HG03103 (cell line): ENCODE data around the gene SYNGAP1.
"Not testable (repeated sequence)": the region's sequence is repeated elsewhere in the genome, so short reads cannot be mapped to it uniquely, and the experiment has no call there.

Experiments used
- ATAC-seq: cut with Tn5 transposase; IDR thresholded peaks from one replicate; pipeline ENCODE4 v1.9.1; 2021; ENCODE audit warnings: low read depth; ENCODE audit not compliant: unreplicated experiment

SYNGAP1 gene

GRCh38 chr6:33419580-33420490 lies at the start of gene SYNGAP1:
Gene SYNGAP1 (plus strand): TSS chr6:33420065. CDS start chr6:33420265, 200 bp downstream.
- no peak for ATAC-seq

GRCh38 chr6:33371901-33372300 lies 48.0 kb upstream of the SYNGAP1 start:
- ATAC-seq: not testable (repeated sequence)

GRCh38 chr6:33372526-33373123 lies 47.2 kb upstream of the SYNGAP1 start:
- ATAC-seq: no peak

- ATAC-seq: no peak
Measured at GRCh38 chr6:33373960-33374910, 45.6 kb upstream of the SYNGAP1 start.

GRCh38 chr6:33375143-33375671 lies 44.7 kb upstream of the SYNGAP1 start:
- ATAC-seq: no peak

GRCh38 chr6:33377171-33377570 lies 42.7 kb upstream of the SYNGAP1 start:
- ATAC-seq: no peak

- not testable (repeated sequence) for ATAC-seq
Measured at GRCh38 chr6:33379184-33379583, 40.7 kb upstream of the SYNGAP1 start.

GRCh38 chr6:33380272-33380981 lies 39.4 kb upstream of the SYNGAP1 start:
- ATAC-seq: no peak

- no peak for ATAC-seq
Measured at GRCh38 chr6:33383427-33384185, 36.3 kb upstream of the SYNGAP1 start.

- no peak for ATAC-seq
Measured at GRCh38 chr6:33384581-33385020, 35.3 kb upstream of the SYNGAP1 start.

- ATAC-seq: no peak
Measured at GRCh38 chr6:33390173-33390572, 29.7 kb upstream of the SYNGAP1 start.

- no peak for ATAC-seq
Measured at GRCh38 chr6:33390767-33391277, 29.0 kb upstream of the SYNGAP1 start.

- peak; percentile 82 for ATAC-seq
Measured at GRCh38 chr6:33391278-33391921, 28.5 kb upstream of the SYNGAP1 start, which contains the start of gene KIFC1. Gene KIFC1 (plus strand): TSS chr6:33391823. CDS start chr6:33391986, 163 bp downstream.

GRCh38 chr6:33391922-33392594 lies 27.8 kb upstream of the SYNGAP1 start:
- ATAC-seq: no peak

- no peak for ATAC-seq
Measured at GRCh38 chr6:33392595-33392948, 27.3 kb upstream of the SYNGAP1 start.

GRCh38 chr6:33392979-33393378 lies 26.9 kb upstream of the SYNGAP1 start:
- no peak for ATAC-seq

GRCh38 chr6:33397541-33397940 lies 22.3 kb upstream of the SYNGAP1 start:
- ATAC-seq: no peak

- ATAC-seq: not testable (repeated sequence)
Measured at GRCh38 chr6:33398601-33399000, 21.3 kb upstream of the SYNGAP1 start.
